GM19035 (cell line): ENCODE data around the gene NIP7.

Experiments
- ATAC-seq: cut with Tn5 transposase; IDR thresholded peaks from one replicate; pipeline ENCODE4 v1.9.1; 2021; ENCODE audit not compliant: unreplicated experiment

The NIP7 gene

GRCh38 chr16:69381231-69381630, 41.7 kb downstream of the NIP7 start:
- no peak for ATAC-seq

- no peak for ATAC-seq
Observed at GRCh38 chr16:69382421-69382820, 42.8 kb downstream of the NIP7 start.

GRCh38 chr16:69384974-69385373, 45.4 kb downstream of the NIP7 start:
- no peak for ATAC-seq

- ATAC-seq, result no peak
Observed at GRCh38 chr16:69386596-69386995, 47.0 kb downstream of the NIP7 start.
